K562 (cell line): Measurements from ENCODE around the gene KRT1. TPM values are rescaled to one million over a fixed set of nuclear protein-coding genes. Genes with fewer than 3 reads are reported as not detected.

Source experiments
- ATAC-seq: fragments of 200-7000 bp; cut with Tn5 transposase; 3 replicates; pipeline ENCODE4 v1.9.1; 2020; ENCODE audit warnings: moderate library complexity
- BruUV-seq: library from RNA; stranded (reverse); fragments of 400-500 nt; replicated peaks from 2 replicates; lab custom pipeline; 2021; lab: Mats Ljungman, UMichigan
- CTCF ChIA-PET: fragments of 300-600 bp; formaldehyde crosslinking; extraction: SDS; loops from one replicate; lab custom pipeline; 2021; ENCODE audit warnings: low intra/inter-chr PET ratio; lab: Yijun Ruan, JAX
- POLR2A ChIA-PET: fragments of 300-600, 350-650 bp; sonication (Branson Sonifier 250); formaldehyde crosslinking; extraction: SDS; loops from one replicate; lab custom pipeline; 2021; ENCODE audit warnings: antibody characterized with exemption, inconsistent platforms; lab: Yijun Ruan, JAX
- DNase-seq, 4 experiments: peaks; one replicate each; pipeline versions ENCODE4 v3.0.0 to v3.0.0-alpha.2; 2011 to 2018; ENCODE audit warnings: low spot score in 3 of 4, mixed read lengths in 3 of 4; ENCODE audit errors: extremely low read depth in 1 of 4
- FAIRE-seq: peaks from 2 replicates; lab custom pipeline; 2011; peaks lifted over from hg19 to GRCh38; lab: Jason Lieb, UNC
- H2AFZ ChIP-seq: 2 replicates; pipeline ENCODE4 v1.6.0; 2011; ENCODE audit warnings: low read depth, low read length, control low read depth, inconsistent platforms
- H3K27ac ChIP-seq: fragments of 200-600 bp; 3 replicates; pipeline ENCODE4 v1.8.0; 2011; ENCODE audit warnings: low read depth, mild to moderate bottlenecking, control low read depth, inconsistent platforms, low read length, moderate library complexity, mixed read lengths; ENCODE audit errors: extremely low read depth
- H3K27me3 ChIP-seq, 2 experiments: fragments of 300-600 bp in 1 of 2; 2 replicates in 1 of 2; 3 replicates in 1 of 2; pipeline versions ENCODE4 v1.6.0 to v1.8.0; 2011; ENCODE audit warnings: inconsistent platforms in 2 of 2, low read length in 2 of 2, mild to moderate bottlenecking in 1 of 2, mixed read lengths in 1 of 2, moderate library complexity in 1 of 2; ENCODE audit not compliant: control insufficient read depth in 2 of 2, insufficient read depth in 2 of 2
- H3K36me3 ChIP-seq: fragments of 300-600 bp; 3 replicates; pipeline ENCODE4 v1.8.0; 2011; ENCODE audit warnings: mild to moderate bottlenecking, low read length, inconsistent platforms; ENCODE audit not compliant: control insufficient read depth, insufficient read depth
- H3K4me1 ChIP-seq, 2 experiments: fragments of 200-600 bp in 1 of 2; replicated peaks in 1 of 2; 2 replicates in 1 of 2; 3 replicates in 1 of 2; pipeline versions ENCODE4 v1.5.1 to v1.8.0; 2011; ENCODE audit warnings: inconsistent platforms in 2 of 2, low read length in 2 of 2, mild to moderate bottlenecking in 1 of 2, mixed read lengths in 1 of 2, moderate library complexity in 1 of 2; ENCODE audit not compliant: control insufficient read depth in 2 of 2, insufficient read depth in 2 of 2
- H3K4me2 ChIP-seq: 2 replicates; pipeline ENCODE4 v1.6.1; 2011; ENCODE audit warnings: low read length, control low read depth, inconsistent platforms, mixed read lengths; ENCODE audit not compliant: insufficient read depth
- H3K4me3 ChIP-seq: fragments of 200-600 bp; sonication (generic), shearing (Covaris generic); 2 replicates; pipeline ENCODE4 v1.5.1; 2016; ENCODE audit warnings: control low read depth, inconsistent platforms
- H3K79me2 ChIP-seq: fragments of 200-600 bp; 3 replicates; pipeline ENCODE4 v1.8.0; 2011; ENCODE audit warnings: low read length, inconsistent platforms; ENCODE audit not compliant: control insufficient read depth, insufficient read depth
- H3K9ac ChIP-seq, 2 experiments: 2 replicates each; pipeline versions ENCODE4 v1.6.0 to v1.6.1; 2011; ENCODE audit warnings: low read depth in 2 of 2, low read length in 2 of 2, control low read depth in 1 of 2, inconsistent platforms in 1 of 2, mild to moderate bottlenecking in 1 of 2, mixed read lengths in 1 of 2; ENCODE audit not compliant: insufficient read depth in 1 of 2
- H3K9me1 ChIP-seq: one replicate; pipeline ENCODE4 v1.6.0; 2011; ENCODE audit warnings: inconsistent platforms, mild to moderate bottlenecking, low read length, moderate library complexity; ENCODE audit not compliant: control insufficient read depth, insufficient read depth
- H3K9me3 ChIP-seq: replicated peaks from 2 replicates; pipeline ENCODE4 v1.5.1; 2011; ENCODE audit warnings: low read depth, low read length, inconsistent platforms; ENCODE audit not compliant: control insufficient read depth, insufficient read depth
- H4K20me1 ChIP-seq: replicated peaks from 2 replicates; pipeline ENCODE4 v1.6.1; 2011; ENCODE audit warnings: low read length, inconsistent platforms, mixed read lengths; ENCODE audit not compliant: control insufficient read depth, insufficient read depth
- BMI1 ChIP-seq: fragments of 150-350 bp; IDR thresholded peaks from 2 replicates; pipeline ENCODE4 v1.6.1; 2014; ENCODE audit warnings: low read length
- ELF4 ChIP-seq: fragments of 450-650 bp; formaldehyde crosslinking; IDR thresholded peaks from 2 replicates; pipeline ENCODE4 v1.4.0; 2022; ENCODE audit warnings: missing genetic modification characterization
- KDM1A ChIP-seq, 2 experiments: fragments of 450-650 bp; IDR thresholded peaks; 2 replicates each; pipeline ENCODE4 v1.6.1; 2016; ENCODE audit warnings: mild to moderate bottlenecking in 2 of 2
- RBM22 ChIP-seq: fragments of 200-400 bp; formaldehyde crosslinking; IDR thresholded peaks from 2 replicates; pipeline ENCODE4 v1.6.1; 2018; ENCODE audit warnings: low read length, low read depth; ENCODE audit not compliant: poor library complexity, severe bottlenecking
- SRSF3 ChIP-seq: fragments of 200-400 bp; formaldehyde crosslinking; IDR thresholded peaks from 2 replicates; pipeline ENCODE4 v1.6.1; 2016; ENCODE audit warnings: mild to moderate bottlenecking, low read length, moderate library complexity; ENCODE audit not compliant: insufficient read depth
- SRSF9 ChIP-seq: fragments of 200-400 bp; formaldehyde crosslinking; IDR thresholded peaks from 2 replicates; pipeline ENCODE4 v1.6.1; 2017; ENCODE audit warnings: low read depth, low read length, borderline replicate concordance
- TBP ChIP-seq: optimal IDR thresholded peaks from 2 replicates; pipeline ENCODE3; 2011; ENCODE audit warnings: low read depth, low read length, improper control_type of control experiment
- YY1 ChIP-seq, 3 experiments: IDR thresholded peaks; 2 replicates each; pipeline ENCODE4 v1.6.1; 2011; ENCODE audit warnings: low read length in 2 of 3, mild to moderate bottlenecking in 2 of 3, moderate library complexity in 2 of 3, borderline replicate concordance in 1 of 3, control low read depth in 1 of 3, low read depth in 1 of 3; ENCODE audit not compliant: insufficient read depth in 3 of 3, insufficient replicate concordance in 2 of 3, control insufficient read depth in 1 of 3, insufficient read length in 1 of 3; ENCODE audit errors: extremely low read depth in 1 of 3
- WGBS: fragments of 100-300 bp; shearing (Covaris generic); methylation state at CpG from one replicate; pipeline ENCODE4 v1.1.6; 2016; ENCODE audit warnings: low coverage, mixed read lengths; ENCODE audit not compliant: insufficient coverage; ENCODE audit errors: missing lambda C conversion rate; 5-methylcytosine and 5-hydroxymethylcytosine counted together
- in situ Hi-C: fragments of 300-500 bp; cut with MboI; formaldehyde crosslinking; loops from 4 replicates; pipeline ENCODE4 v1.15.0; 2018; ENCODE audit warnings: inconsistent platforms, mixed read lengths
- intact Hi-C: fragments of 100-400 bp; cut with micrococcal nuclease; formaldehyde crosslinking; loops from 2 replicates; pipeline ENCODE4 v1.14.2; 2022
- polyA plus RNA-seq, 8 experiments: library from polyadenylated mRNA; depleted of rRNA in 4 of 8; stranded (reverse) in 5 of 8; unstranded in 3 of 8; fragments of >200 nt; fragmentation: Nextera tagmentation in 2 of 8; fragmentation: Illumina TruSeq in 1 of 8; extraction: Ambion mirVana in 2 of 8; extraction: Trizol in 1 of 8; gene quantifications; 2 replicates each; pipeline versions ENCODE4 v1.2.1 to v1.2.3, GENCODE V29; 2011 to 2014; ENCODE audit warnings: inconsistent platforms in 1 of 8, missing spikeins in 1 of 8
- total RNA-seq, 7 experiments: library from RNA; depleted of rRNA in 6 of 7; stranded (reverse); fragments of >200 nt in 6 of 7; fragmentation: Illumina TruSeq in 2 of 7; extraction: Trizol in 2 of 7; gene quantifications; 2 replicates each; pipeline versions ENCODE4 v1.2.1 to v1.2.3, GENCODE V29; 2011 to 2021; ENCODE audit warnings: low replicate concordance in 1 of 7
- TF ChIP-seq, protein P1 (sequence below): sonication (generic); formaldehyde crosslinking; IDR thresholded peaks from 2 replicates; pipeline ENCODE4 v1.8.0; 2023; ENCODE audit warnings: mild to moderate bottlenecking, missing genetic modification reagents
- TF ChIP-seq, protein P2 (sequence below): sonication (generic); formaldehyde crosslinking; IDR thresholded peaks from 2 replicates; pipeline ENCODE4 v1.8.0; 2022; ENCODE audit warnings: missing genetic modification reagents, mild to moderate bottlenecking, moderate library complexity, borderline replicate concordance
- TF ChIP-seq, protein P3 (sequence below): fragments of 450-650 bp; formaldehyde crosslinking; IDR thresholded peaks from 2 replicates; pipeline ENCODE4 v1.4.0; 2020; ENCODE audit warnings: mild to moderate bottlenecking

The KRT1 gene
- total and polyA plus RNA-seq, 9 of the 15 experiments (the other 6 are each of a cell fraction or from before 2014, with no cell fraction given): 0.18 TPM; not detected in 8

DNA sequence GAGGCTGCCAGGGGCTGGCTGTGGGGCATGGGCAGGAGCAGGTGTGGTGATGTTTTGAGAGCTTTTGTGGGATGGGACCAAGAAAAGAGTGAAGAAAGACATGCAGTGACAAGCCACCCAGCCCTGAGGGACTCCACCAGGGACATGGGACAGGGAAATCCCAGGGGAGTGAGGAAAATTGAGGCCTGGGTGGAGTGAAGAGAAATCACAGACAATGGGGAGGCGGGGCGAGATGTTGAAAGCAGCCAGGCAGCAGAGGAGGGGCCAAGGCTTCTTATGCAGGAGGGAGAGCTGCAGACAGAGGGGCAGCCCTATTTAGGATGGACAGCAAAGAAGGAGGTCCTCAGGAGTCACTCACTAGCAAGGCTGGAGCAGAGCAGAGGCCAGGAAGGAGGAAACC, 4.2 kb upstream of the KRT1 start (continued):
- TF ChIP-seq, protein P1, sequence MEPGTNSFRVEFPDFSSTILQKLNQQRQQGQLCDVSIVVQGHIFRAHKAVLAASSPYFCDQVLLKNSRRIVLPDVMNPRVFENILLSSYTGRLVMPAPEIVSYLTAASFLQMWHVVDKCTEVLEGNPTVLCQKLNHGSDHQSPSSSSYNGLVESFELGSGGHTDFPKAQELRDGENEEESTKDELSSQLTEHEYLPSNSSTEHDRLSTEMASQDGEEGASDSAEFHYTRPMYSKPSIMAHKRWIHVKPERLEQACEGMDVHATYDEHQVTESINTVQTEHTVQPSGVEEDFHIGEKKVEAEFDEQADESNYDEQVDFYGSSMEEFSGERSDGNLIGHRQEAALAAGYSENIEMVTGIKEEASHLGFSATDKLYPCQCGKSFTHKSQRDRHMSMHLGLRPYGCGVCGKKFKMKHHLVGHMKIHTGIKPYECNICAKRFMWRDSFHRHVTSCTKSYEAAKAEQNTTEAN (CRISPR knock-in tag): no peak
- TF ChIP-seq SRSF9: no peak
- no peak for TF ChIP-seq KDM1A (IDR thresholded peaks at IDR 0.05)

DNA sequence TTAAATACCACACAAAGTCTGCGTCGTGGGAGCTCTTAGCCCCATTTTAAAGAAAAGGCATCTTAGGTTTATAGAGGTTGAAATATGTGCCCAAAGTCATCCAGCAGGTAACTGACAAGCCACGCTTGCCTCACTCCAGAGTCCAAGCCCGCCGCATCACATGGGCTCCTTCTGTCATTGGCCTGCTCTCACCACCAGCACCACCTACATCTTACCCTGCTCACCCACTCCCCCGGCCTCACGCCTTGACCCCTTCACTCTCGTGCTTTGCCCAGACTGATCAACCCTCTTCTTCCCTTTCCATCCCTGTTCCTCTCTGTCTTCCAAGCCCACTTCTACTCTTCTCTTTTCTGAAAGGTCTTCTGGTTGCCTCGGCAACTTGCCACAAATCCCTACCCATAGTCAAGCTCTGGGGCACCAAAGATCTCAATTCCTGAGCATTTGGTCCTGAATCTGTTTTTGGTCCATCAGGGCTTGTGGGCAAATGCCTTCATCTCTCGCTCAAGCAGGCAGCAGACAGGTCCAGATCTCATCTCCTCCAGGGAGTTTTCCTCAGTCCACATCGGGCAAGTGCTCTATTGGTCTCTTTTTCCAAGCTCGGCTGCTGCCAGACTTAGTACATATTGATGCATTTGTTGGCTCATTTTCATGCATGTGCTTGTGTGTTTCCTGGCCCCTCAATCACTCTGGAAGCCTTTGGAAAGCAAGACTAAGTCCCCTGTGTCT, 3.5 kb upstream of the KRT1 start:
- Histone ChIP-seq H3K27ac (no peak overlapping the region), H3K9me1 (no peaks in the 10 kb centered on the region), H3K4me3 (no peak overlapping the region), H3K4me1 (no peaks in the 10 kb centered on the region), H3K9ac (no peak overlapping the region), H2AFZ (no peak overlapping the region), H3K27me3 (peaks cover 21 to 57% of the 10 kb centered on the region in 2 experiments), H3K9me3 (no peaks in the 10 kb centered on the region), H4K20me1 (no peaks in the 10 kb centered on the region), H3K4me2 (no peak overlapping the region), H3K79me2 (no peaks in the 10 kb centered on the region), H3K36me3 (no peaks in the 10 kb centered on the region)
- intact Hi-C loops (no loop called here), in situ Hi-C loops (no loop called here)
- no TSS peak for BruUV-seq
- ATAC-seq: no peak
- DNase-seq: no peak
- 13% methylated on average over 12 of the region's 12 CpGs for WGBS
- POLR2A ChIA-PET: interaction anchor here (0.7 kb wide), 1 partner anchor 50 kb away, joined by 3 read pairs; no protein-coding TSS in a partner anchor
- FAIRE-seq: no peak
- CTCF ChIA-PET: no interaction called here
- TF ChIP-seq, protein P2, sequence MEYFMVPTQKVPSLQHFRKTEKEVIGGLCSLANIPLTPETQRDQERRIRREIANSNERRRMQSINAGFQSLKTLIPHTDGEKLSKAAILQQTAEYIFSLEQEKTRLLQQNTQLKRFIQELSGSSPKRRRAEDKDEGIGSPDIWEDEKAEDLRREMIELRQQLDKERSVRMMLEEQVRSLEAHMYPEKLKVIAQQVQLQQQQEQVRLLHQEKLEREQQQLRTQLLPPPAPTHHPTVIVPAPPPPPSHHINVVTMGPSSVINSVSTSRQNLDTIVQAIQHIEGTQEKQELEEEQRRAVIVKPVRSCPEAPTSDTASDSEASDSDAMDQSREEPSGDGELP (CRISPR knock-in tag): no peak
- TF ChIP-seq, protein P3, sequence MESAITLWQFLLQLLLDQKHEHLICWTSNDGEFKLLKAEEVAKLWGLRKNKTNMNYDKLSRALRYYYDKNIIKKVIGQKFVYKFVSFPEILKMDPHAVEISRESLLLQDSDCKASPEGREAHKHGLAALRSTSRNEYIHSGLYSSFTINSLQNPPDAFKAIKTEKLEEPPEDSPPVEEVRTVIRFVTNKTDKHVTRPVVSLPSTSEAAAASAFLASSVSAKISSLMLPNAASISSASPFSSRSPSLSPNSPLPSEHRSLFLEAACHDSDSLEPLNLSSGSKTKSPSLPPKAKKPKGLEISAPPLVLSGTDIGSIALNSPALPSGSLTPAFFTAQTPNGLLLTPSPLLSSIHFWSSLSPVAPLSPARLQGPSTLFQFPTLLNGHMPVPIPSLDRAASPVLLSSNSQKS (CRISPR knock-in tag): no peak
- TF ChIP-seq ELF4 (CRISPR knock-in tag): no peak
- TF ChIP-seq TBP: no peak
- TF ChIP-seq BMI1: no peak
- TF ChIP-seq SRSF3: no peak
- TF ChIP-seq RBM22: no peak
- TF ChIP-seq YY1 (IDR thresholded peaks at IDR 0.05; ENCODE audit: borderline replicate concordance in 1 of 3, control insufficient read depth in 1 of 3, extremely low read depth in 1 of 3, insufficient read depth in 3 of 3, insufficient read length in 1 of 3, insufficient replicate concordance in 2 of 3, low read depth in 1 of 3, low read length in 2 of 3): no peak
